ENCODE results near the gene OTX1.

- no peak for TF ChIP-seq MAX (IDR thresholded peaks at IDR 0.05; ENCODE audit: low read depth, low read length)
- TF ChIP-seq POLR2A (IDR thresholded peaks at IDR 0.05; ENCODE audit: extremely low read depth, insufficient read length): no peak
- TF ChIP-seq CTCF (IDR thresholded peaks at IDR 0.05; ENCODE audit: low read depth, low read length): no peak
Measured at GRCh38 chr2:63057249-63058143, 6.9 kb downstream of the OTX1 start.
